HG02840 (cell line): Measurements from ENCODE around the gene VWA3B.
"Not testable (repeated sequence)": the region's sequence is repeated elsewhere in the genome, so short reads cannot be mapped to it uniquely, and the experiment has no call there.

Experiments
- ATAC-seq: cut with Tn5 transposase; IDR thresholded peaks from one replicate; pipeline ENCODE4 v1.9.1; 2021; ENCODE audit warnings: mild to moderate bottlenecking, moderate library complexity, moderate number of reproducible peaks; ENCODE audit not compliant: unreplicated experiment, low FRiP score

VWA3B gene

DNA sequence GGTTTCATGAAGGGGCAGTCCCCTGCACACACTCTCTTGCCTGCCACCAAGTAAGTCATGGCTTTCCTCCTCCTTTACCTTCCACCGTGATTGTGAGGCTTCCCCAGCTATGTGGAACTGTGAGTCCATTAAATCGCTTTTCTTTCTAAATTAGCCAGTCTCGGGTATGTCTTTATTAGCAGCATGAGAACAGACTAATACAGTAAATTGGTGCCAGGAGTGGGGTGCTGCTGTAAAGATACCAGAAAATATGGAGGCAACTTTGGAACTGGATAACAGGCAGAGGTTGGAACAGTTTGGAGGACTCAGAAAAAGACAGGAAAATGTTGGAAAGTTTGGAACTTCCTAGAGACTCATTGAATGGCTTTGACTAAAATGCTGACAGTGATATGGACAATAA lies 233.2 kb downstream of the VWA3B start:
- ATAC-seq = not testable (repeated sequence)

DNA sequence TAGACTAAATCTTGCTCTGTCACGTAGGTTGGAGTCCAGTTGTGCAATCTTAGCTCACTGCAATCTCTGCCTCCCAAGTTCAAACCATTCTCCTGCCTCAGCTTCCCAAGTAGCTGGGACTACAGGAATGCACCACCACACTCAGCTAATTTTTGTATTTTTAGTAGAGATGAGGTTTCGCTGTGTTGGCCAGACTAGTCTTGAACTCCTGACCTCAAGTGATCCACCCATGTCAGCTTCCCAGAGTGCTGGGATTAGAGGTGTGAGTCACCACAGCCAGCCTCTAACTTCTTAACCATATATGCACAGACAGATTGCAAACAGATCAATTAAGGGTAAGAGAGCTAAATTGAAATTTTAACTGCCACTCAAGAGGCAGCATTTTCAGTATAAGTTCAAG lies 237.2 kb downstream of the VWA3B start:
- ATAC-seq = no peak

DNA sequence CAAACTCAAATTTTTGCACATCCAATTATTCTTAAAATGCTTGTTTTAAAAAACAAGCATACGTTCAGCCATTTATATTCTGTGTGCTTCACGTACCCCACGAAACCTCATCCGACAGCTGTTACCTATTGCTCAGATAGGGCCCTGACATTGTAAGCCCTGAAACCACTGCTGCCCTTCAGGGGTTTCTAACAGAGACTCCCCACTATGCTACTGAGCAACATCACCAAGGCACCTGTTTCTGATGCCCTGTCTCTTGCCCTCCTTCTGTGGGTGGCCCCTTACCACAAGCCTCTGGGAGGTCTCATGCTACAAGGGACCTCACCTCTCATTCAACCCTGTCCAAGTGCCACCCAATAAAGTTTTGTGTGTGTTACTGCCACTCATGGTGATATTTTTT lies 240.8 kb downstream of the VWA3B start:
- no peak for ATAC-seq

DNA sequence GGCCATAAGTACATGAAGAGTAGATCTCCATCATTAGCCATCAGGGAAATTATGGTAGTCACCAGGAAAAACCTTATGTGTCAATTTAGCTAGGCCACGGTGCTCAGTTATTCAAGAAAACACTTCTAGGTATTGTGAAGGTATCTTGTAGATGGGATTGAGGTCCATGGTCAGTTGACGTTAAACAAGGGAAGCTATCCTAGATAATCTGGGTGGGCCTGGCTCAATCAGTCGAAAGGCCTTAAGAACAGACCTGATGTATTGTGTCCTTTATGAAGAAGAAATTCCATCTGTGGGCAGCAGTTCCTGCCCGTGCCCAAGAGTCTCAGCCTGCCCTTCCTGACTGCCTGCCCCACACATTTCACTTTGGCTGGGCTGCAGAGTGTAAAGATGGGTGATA lies 242.6 kb downstream of the VWA3B start:
- no peak for ATAC-seq

DNA sequence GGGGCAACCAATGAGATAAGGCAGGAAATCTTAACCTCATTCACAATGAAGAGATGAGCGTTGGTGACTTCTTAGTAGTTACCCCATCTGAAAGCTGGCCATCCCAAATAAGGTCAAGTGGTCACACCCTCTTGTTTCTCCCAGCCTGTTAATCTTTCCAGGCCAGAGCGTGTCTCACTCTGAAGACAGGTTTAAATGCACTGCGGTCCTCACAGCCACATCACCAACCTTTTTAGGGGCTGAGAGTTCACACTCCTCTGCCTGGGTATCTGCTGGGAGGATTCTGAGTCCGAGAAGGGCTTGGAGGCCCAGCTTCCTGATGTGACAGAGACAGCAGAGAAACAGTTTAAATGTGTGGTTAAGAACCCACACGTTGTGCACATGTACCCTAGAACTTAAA lies 246.0 kb downstream of the VWA3B start:
- ATAC-seq = no peak

DNA sequence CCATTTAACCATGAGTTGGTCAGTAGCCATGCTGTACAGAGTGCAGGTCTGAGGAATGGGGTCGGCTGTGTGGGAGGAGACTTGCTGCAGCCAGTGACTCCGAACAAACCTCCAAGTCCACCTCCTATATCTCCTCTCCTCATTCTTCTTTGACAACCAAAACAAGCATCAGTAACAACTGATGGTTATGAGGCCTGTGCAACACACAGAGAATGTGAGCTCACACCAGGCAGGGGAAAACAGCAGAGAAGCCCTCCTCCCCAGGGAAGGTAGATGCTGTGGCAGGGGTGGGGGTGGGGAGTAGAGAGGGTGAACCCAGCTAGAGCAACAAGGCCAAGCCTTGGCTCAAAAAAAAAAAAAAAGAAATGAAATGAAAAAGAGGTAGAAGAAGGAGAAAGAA lies 247.0 kb downstream of the VWA3B start:
- ATAC-seq = no peak

DNA sequence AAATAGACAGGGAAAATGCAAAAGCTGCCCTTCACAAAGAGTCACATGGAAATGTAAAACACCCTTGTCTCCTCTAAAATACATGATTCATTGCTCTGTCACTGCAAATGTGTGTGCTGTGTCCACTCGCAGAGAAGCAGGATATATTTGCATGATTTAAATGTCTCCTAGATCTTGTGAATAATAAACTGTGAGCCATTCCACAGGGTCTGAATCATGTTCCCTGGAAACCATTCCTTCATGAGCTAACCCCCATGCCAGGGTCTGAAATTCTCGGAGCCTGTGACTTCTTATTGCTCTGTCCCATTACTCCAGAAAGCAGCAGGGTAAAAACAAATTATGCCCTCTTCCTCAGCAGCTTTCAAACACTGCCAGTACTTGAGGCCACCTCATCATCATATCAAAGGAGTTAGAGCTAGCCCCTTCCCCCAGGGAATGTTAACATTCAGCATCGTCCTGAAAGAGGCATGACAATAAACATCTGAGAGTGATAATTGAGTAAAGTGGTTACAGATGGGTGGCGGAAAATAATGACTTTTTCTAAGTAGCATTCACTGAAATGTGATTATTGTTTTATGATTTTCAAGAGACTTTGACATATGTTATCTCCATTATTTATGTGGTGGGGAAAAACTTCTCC lies 247.6 kb downstream of the VWA3B start:
- ATAC-seq = no peak

DNA sequence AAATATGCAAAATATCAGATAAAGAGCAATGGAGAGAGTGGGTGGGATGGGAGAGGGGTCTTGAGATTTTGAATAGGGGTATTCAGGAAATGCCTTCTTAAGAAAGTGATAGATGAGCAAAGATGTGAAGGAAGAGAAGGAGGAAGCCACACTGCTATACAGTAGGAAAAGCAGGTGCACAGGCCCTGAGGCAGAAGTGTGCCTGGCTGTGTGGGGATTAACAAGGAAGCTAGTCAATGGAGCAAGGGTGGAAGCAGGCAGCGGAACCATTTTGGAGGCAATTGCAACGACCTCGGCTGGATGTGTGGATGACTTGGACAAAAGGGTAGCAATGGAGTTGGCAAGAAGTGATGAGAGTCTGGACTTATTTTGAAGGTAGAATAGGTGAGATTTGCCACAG lies 248.3 kb downstream of the VWA3B start:
- ATAC-seq = no peak

DNA sequence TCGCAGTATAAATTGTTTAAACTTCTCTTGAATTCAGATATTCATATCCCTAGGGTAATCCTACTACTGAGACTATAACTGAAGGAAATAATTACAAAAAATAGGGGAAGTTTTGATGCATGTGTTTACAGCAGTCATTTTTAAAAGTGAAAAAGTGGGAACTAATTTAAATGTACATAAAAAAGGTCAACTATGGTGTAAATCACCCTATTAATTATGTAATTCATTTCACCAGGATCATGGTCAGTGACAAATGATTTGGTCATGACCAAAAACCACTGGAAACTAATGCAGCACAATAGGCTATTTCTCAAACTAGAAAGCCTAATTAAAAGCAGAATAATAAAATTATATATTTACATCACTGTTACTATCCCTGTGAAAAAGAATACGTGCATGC lies 254.3 kb downstream of the VWA3B start:
- no peak for ATAC-seq

DNA sequence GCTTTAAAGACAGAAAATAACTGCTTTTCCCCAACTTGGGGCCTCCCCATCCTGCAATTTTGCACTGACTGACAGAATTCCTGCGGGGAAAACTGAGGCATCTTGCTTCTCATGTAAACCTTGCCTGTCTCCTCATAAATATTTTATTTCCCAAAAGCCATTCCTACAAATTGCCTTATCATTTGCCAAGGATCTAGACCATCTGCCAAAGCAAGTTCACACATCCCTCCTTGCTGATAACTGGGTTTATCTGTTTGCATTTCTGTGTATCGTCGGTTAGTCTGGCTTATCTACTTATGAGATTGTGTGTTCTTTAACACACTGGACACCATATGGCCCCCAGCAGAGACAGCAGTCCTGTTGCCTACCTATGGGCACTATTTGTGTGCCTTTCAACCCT lies 256.3 kb downstream of the VWA3B start:
- no peak for ATAC-seq

DNA sequence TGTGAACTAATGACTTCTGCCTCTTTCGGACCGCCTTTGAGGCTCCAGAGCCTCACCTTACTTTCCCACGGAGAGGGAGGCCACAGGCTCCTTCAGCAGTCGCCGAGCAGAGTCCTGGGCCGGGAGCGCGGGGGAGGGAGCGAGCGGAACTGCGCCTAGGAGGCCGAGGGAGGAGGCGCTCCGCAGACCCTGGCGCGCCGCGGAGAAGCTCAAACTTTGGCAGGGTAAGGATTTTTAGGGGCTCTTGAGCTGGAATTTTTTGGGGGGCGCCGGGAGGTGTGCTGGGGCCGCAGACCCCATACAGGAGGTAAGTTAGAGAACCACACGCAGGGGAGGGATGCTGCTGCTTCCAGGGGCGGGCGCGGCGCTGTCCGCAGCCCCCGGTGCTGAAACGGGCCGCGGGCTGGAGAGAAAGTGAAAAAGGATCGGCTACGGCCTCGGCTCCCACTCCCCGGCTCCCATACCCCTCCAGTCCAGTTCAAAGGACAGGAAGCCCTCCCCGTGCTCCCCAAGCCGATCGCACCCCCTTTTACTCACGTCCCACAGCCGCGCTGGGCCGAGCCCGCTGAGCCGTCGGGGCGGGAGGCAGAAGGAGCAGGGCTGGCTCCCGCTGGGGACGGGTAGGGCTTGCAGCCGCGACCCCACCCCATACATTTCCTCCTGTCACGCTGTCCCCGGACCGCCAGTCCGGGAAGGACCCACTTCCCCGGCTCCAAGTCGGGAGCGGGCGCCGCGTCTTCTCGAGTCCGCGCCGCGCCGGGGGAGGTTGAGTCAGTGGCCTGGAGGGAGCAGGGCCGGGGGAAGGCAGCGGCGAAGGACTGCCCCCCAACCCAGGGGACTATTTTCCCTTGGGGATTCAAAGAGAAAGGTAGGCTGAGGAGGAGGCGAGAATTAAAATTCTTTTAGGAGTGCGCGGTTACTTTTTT lies 259.6 kb downstream of the VWA3B start, which contains the start of gene CNGA3:
Gene CNGA3, plus strand, starts transcription at position 146 of the 926 bp plus-strand sequence. CDS start 23,520 bp downstream, outside the sequence.
- ATAC-seq = no peak

DNA sequence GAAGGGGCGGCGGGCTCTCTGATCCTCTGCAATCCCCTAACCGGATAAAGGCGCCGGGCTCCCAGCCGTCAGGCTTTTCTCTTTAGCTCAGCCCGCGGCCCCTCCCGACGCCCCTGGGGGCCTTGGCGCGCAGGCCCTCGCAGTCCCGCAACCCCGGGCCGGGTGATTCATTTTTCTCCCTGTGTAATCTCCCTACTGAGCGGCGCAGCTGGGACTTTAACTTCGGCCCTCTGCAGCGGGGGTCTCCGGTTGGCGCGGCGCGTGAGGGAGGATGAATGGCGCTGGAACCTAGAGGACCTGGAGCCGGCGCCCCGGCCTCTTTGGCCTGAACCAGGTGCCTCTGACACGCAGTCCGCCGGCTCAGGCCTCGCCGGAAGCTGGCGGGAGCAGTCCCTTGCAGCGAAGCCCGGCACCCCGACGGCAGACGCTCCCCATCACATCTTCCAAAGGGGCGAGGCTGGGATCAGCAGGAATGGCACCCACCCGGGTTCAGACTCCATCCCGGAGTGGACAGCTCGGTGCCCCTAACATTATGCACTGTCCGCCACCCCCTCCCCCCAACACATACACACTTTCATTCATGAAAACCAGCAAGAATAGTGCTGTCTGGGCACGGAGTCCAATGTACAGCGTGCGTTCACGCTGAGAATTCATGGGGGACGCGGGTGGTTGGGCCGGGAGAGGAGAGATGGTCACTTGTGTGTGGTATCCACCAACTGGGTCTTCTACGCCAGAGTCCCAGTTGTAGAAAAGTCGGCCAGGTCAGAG lies 260.5 kb downstream of the VWA3B start:
- no peak for ATAC-seq

DNA sequence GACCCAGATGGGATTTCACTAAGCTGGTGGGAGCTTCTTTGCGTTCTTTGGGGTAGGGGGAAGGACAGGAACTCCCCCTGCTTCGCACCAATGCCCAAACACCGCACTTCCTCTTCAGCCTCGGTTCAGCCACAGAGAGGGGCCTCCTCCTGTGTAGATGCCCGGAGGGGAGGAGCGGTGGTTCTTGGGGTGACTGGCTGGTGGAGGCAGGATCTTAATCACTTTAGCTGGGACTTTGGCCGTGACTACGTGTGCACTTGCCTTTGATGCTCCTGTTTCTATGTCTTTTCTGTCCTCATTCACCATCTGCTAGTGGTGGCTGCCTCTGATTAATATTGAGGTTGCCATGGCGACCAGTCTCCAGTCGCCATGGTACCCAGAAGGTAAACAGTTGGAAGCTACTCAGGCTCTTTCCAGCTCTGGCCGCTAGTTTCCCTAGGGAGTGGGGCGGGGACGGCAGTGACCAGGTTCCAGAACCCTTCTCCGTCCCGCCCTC lies 261.1 kb downstream of the VWA3B start:
- ATAC-seq = no peak

DNA sequence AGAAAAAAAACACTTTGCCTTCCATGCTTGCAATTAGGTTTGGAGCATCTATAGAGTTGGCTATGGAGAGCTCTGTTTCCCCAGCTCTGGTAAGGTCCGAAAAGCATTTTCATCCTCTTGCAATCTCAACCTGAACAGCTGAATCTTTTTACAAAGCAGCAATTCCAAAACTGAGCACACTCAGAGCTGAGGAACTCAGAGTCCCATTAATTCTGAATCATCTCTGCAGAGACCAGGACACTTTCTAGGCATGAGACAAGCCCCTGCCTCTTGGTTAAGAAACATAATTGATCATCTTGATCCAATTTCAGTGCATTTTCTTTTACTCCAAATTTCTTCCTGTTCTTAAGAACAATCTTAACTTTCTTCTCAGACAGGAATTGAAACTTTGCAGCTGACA lies 263.4 kb downstream of the VWA3B start:
- no peak for ATAC-seq

DNA sequence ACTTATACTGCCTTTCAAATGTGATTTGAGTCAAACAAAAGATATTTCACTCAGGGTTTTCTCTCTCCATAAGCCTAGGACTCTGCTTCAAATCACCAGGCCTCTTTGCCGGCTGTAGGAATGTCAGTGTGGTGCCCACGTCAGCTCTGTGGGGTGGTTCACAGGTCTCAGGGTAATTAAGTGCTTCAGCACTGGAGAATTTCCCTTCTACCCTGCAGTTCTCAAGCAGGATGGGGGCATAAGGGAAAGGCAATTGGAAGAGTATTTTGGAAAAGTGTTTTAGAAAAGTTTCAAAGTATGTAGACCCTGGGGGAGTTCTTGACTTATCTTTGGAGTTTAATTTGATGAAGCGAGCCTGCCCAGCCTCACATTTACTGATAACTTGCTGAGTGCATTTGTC lies 268.9 kb downstream of the VWA3B start:
- no peak for ATAC-seq

DNA sequence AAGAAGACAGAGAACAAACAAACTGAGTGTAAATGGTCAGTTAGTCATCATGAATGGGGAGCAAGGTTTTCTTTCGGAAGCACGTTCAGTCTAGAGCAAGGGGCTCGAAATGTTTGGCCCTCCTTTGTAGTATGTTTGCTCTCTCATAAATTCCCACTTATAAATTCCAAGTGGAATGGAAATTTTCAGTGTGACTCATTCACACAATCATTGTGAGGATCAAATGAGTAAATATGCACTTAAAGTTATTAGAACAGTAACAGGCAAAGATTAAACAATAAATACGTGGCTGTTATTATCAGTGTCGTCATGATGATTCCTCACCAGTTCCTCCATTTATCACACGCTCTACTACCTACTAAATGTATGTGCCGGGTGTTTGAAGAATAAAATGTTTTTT lies 269.8 kb downstream of the VWA3B start:
- no peak for ATAC-seq

DNA sequence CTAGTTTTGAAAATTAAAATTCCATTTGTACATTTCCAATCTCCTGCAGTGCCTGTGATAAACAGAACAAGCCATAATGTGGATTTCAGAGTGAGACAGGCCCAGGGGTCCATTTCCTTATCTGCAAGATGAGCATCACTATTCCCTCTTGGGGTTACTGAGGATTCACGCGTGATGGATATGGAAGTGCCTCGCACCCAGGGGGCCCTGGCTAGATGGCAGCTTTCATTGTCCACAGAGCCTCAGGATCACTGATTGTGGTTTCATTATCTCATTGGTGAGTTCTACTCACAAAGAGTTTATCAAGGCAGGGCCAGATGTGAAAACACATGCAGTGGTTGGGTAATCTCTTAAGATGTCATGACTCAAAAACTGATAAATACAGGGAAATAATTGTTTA lies 270.9 kb downstream of the VWA3B start:
- no peak for ATAC-seq

DNA sequence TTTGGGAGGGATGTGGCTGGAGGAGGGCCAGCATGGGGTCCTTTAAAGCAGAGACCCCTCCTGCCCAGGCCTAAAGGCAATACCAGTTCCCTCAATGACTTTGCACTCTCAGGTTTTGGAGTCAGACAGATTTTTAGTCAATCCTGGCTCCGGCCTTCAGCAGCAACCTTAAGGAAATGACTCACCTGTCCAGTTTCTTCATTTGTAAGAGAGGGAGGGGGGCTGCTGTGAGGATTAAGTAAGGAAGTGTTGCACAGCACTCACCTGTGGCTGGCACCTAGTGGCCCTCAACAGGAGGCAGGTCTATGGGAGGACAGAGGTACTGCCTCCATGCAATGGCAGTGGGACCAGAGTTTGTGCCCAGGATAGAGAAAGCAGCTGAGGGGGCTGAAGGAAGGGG lies 273.0 kb downstream of the VWA3B start:
- ATAC-seq = no peak
